HG03280 (cell line): ENCODE measurements around the gene ARHGAP29.

ENCODE experiments used
- ATAC-seq: cut with Tn5 transposase; IDR thresholded peaks from one replicate; pipeline ENCODE4 v1.9.1; 2021; ENCODE audit warnings: mild to moderate bottlenecking, moderate library complexity; ENCODE audit not compliant: unreplicated experiment

Gene ARHGAP29

DNA sequence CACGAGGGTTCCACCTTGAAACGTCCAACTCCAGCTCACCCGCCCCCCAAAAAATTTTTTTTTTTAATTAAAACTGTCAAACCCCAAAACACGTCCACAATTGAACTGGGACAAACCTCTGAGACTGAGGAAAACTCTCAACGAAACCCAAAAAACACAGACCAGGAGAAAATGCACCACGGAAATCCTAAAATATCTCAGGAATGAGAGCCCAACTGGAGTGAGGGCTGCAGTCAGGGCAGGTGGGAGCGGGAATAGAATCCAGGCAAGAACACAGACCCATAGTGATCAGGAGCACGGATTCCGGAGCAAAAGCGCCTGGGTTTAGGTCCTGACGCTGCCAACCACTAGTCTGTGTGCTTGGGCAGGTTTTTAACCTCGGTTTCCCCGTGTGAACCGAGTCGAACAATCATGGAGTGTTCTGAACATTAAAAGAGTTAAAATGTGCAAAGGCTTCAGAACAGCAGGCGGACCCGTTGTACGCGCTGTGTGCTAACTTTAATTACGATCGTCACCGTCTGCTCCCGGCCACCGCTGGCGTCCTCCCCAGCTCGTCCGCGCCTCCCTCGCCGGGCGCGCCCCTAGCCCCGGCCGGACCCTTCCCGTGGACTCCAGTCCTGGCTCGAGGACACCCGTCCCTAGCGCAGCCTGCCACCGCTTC, 624 bp downstream of the ARHGAP29 start:
- ATAC-seq: peak; percentile 23

DNA sequence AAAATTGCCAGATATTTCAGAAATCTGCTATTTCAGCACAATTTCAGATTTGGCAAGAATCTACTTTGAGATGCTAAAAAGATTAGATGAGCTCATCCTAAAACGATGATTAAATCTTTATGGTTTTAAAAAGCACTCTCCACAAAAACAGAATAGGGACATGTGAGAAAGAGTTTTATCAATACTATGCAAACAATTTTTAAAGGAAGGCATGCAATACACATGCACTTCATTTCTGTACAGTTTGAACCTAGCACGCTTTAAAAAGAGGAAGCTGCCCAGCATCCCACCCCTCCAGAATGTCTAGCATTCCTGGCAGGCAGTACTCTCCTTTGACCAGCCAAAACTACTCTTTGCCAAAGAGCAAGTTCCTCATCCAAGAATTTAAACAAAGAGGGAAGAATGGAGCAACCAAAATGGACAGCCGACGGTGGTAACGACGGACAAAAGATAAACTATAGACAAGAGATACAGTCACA, 1.3 kb downstream of the ARHGAP29 start:
- no peak for ATAC-seq

DNA sequence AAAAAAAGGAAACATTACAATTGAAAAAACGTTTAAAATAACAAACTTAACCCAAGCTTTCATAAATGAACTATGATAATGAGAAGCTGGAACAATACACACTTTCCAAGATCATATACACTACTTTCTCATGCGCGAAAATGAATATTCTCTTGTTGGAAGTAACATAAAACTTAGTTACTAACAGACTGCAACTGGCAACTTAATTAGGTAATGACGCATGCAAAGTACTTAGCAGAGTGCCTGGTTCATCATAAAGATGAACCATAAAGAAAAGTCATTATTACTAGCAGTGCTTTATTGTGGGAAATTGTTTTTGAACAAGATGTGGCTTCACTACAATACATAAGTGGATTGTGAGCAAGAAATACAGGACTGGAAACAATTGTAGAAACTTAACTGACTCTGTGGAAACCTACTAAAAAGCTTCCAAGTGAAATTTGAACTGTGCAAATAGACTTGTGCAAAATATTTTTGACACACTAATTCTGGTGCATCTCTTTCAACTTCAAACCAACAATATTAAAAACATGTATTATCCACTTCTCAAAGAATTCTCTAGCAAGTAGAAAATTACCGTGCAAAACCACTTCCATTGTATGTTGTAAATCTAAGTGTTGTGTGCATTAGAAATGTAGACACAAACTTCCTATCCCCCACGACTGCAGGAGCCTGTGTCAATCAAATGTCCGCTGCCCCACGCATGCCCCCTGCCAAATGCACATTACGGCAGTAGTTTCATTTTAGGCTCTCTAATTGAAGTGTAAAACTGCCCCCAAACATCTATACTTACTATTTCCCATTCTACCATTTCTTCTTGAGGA, 2.0 kb downstream of the ARHGAP29 start:
- no peak for ATAC-seq

DNA sequence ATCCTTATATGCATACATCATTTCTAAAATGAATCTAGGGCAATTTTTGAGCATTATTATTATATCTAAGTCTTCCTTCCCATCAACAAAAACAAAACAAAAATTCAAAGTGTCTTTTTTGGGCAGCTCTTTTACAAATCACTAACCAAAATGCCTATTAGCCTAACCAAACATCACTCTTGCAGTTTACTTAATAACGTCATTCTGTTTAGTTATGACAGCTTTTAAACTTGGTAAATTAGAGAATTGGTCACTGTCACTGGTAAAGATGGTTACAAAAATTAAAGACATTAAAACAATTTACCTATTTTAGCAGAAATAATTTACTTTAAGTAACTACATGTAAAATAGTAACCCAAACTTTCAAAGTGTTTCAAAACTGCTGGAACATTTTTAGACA, 2.8 kb downstream of the ARHGAP29 start:
- ATAC-seq: no peak

DNA sequence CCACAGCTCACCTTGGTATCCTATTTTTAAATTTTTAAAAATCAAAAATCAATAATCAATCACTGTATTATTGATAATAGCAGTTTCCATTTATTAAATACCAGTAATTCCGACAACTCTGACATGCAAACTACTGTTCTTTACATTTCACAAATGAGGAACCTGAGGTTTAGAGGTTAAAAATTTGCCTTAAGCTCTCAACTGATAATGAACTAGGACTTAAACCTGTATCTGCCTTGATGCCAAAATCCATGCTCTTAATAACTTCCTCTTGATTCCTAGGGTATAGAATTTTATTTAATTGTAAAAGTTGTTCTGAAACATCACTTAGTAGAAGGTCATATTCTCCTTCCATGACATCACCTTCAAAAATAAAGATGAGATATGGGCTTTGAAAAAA, 5.6 kb downstream of the ARHGAP29 start:
- ATAC-seq: no peak

DNA sequence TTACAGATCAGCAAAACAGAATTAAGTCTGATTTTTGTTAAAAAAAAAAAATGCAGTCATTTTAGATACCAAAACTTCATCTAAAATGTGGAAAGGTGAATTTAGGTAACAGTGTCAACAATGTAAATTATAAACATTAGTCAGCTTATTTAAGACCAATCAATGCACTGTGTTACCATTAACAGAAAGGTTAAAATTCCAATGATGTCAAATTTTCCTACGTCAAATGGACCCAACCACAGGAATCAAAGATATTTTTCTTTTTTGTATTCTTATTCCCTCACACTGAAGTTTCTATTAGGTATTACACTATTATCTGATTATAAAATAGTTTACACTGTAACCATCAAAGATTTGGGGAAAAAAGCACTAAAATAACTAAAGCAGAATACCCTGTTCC, 6.5 kb downstream of the ARHGAP29 start:
- ATAC-seq: no peak

DNA sequence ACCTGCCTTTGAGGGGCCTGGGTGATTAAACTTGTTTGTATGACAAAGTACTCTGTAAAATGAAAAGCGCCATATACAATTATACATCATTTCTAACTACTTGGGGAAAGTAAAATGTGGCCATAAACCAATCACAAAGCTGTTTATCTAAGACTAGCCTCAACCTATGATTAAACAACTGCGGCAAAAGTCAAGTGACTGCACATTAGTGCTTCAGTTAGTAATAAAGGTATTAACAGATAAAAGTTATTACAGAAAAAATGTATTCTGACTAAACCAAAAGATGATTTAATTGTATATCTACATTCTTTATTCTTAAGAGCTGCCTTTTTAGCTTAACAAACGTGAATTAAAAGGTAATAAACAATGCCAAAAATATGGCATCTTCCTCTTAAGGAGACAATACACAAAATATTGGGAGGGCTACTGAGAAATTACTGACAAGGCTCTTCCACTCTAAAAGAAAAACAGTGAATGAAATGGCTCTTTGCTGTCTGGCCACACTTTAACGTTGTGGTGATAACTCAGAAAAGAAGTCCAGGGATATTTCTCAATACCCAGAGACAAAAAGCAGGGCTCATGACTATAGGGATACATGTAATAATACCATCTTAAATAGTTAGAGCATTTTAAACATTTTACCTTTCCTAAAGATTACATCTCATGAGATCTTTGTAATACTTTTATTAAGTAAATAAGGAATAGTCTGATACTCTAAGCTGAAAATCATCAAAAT, 8.6 kb downstream of the ARHGAP29 start:
- no peak for ATAC-seq

DNA sequence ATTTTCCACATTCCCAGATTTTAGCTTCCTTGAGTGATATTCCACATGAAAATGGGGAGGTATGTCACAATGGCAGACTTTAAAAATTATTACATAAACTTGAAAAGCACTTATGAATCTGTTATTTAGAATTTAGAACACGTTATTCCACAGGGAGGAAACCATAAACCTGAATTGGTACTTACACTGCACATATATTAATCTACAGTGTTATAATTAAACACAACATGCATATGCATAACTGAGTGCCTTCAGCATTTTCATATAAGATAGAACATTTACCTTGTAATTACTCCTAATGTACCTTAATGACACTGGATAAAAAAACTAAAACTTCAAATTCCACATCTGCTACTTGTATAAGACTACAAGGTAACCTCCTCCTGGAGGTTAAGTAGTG, 9.8 kb downstream of the ARHGAP29 start:
- no peak for ATAC-seq

DNA sequence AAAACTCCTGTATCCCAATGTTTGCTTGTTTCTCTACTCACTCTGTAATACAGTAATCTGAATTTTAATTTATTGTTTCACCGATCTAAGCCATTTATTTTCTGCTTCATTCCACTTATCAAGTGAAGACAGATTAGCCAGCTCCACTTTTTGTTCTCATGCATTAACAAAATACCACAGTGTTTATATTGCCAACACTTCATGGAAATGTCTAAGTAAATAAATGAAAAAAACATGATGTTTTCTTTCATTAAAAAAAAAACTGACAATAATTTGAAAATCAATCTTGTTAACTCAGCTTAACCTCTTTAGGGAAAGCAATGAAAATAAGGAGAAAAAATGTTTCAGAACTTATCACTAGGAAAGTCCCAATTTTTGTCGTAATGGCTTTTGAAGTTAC, 11.5 kb downstream of the ARHGAP29 start:
- ATAC-seq: no peak

DNA sequence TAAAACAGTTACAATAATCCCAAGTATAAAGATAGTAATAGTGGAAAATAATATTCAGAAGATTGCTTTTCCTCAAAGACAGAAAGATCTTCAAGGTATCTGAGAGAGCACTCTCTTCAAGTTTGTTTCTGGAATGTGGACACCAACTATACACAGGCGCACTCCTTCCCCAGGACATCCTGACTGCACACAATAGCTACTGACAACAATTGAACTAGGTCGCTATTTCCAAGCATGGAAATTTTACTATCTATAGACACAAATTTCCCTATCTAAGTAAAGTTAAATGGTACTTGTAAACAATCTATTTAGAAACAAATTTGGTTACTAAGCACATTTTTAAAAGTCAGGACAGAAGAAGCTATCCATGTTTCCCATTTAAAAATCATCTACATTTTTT, 19.1 kb downstream of the ARHGAP29 start:
- no peak for ATAC-seq

DNA sequence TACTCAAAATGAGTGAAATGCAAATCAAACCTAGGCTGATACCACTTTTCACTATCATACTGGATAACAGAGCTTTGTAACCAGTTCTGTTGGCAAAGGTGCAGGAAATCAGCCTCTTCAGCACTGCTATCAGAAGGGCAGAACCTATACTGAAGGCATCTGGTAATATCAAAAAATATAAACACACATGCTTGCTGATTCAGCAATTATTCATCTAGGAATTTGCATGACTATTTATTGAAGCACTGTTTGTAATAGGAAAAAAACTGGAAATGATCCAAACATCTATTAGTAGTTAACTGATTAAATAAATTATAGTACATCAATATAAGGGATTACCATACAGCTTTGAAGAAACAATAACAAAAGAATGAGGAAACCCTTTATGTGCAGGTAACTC, 21.4 kb downstream of the ARHGAP29 start:
- ATAC-seq: no peak

DNA sequence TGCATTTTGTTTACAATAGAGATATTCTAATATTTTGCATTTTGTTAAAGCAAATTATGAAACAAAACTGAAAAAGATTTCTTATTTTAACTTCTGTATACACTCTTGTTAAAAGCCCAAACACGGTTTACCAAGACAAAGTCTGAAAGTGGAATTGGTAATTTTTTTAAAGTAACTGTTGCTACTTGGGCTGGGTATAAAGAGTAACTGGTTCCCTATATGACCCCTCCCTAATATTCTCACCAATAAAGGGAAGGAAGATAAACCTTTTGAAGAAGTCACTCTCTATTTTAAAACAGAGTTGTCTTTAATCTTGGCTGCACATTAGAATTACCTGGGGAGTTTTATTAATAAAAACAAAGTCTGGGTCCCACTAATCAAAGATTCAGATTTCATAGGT, 27.4 kb downstream of the ARHGAP29 start:
- no peak for ATAC-seq

DNA sequence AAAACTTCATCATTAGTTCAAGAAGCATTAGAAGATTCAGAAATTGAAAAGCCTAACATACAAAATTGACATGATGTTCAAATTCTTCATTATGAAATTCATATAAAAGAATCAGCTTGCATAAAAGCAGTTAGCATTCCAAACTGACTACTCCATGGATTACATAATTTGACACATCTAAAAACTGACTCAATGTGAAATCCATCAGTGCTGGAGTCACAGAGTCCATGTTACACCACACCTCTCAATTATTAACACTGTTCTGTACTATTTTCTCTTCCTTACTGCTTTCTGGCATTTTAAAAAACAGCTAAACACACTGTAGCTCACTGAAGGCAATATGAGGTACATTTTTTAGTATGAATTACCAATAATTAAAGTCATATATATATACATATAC, 28.0 kb downstream of the ARHGAP29 start:
- ATAC-seq: no peak

DNA sequence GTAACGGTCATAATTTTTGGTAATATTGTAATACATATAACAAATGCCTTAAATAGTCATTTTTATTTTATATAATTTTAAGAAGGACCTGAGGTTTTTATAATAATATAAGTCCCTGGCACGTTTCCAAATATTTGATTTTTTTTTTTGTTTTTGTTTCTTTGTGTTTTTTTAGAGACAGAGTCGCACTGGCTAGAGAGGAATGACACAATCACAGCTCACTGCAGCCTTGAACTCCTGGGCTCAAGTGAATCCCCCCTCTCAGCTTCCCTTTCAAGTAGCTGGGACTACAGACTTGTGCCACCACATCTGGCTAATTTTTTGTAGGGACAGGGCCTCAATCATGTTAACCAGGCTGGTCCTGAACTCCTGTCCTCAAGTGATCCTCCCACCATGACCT, 29.7 kb downstream of the ARHGAP29 start:
- no peak for ATAC-seq

DNA sequence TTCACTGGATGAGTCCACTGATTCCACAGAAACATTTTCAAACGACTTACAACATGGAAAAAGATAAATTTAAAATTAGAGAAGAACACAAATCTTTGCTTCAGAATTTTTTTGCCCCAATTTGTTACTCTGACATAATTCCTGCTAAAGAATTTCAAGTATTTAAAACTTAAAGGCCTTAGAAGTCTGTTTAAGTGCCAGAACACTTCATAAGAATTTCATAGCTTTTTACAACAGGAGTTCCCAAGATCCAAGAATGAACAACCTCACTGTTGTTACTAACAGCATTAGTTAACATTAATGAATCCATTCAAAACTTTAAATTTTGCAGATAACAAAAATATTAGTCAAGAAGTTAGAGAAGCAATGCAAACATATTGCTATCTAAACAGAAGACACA, 31.7 kb downstream of the ARHGAP29 start:
- no peak for ATAC-seq

DNA sequence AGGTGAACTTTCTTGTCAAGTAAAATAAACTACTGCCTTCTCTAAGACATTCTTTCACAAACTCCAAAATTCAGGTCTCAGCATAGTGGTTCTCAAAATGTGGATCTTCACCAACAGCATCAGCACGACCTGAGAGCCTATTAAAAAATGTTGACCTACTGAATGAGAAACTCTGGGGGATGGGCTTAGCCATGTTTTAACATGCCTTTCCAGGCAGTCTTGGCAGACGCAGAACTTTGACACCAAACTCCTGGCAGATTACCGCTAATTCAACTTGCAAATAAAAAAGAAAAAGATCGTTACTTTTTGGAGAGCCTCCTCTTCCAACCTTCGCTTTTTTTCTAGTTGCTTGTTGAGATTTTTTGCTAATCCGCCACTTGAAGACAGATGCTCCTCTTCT, 35.1 kb downstream of the ARHGAP29 start:
- ATAC-seq: no peak

DNA sequence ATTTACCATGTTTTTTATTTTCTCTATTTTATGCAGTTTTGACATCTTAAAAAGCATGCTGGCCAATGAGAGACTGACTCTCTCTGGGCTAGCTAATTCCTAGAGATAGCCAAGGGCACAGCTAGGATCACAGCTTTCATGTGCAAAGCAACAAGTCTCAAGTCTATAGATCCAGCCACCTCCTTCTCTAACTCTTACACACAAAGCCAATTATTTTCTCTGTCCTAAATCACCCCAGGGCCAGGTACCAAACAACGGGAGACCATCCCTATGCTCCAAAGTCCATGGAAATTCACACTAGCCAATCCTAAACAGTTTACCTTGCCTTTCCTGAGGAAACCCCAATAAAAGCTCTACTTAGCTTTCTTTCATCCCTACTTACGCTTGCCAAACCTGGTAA, 38.0 kb downstream of the ARHGAP29 start:
- no peak for ATAC-seq

DNA sequence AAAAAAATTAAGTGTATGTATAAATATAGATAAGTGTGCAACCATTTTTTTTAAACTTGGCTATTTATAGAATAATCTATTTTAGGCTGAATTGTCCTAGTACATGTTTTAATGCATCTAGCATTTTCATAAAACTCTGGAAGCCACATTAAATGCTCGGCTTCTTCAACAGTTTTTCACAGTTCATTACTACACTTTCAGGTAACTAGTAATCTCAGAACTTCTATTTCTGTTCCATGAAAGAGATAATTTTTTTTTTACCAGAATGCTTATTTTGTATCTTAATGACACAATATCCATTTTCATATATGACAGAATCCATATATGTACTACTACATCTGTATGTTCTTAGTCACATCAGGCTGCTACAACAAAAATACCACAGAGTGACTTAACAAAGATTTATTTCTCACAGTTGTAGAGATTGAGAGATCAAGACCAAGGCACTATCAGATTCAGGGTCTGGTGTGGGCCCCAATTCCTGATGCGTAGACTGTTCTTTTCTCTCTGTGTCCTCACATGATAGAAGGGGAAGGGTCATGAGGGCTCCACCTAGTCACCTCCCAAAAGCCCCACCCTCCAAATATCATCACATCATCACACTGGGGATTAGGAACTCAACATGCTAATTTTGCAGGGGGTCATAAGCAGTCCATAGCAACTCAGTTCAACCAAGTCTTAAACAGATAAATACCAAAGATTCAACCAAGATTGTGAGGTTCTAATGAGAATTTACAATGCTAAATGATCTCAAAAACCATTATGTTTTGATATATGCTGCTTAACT, 43.1 kb downstream of the ARHGAP29 start:
- no peak for ATAC-seq

DNA sequence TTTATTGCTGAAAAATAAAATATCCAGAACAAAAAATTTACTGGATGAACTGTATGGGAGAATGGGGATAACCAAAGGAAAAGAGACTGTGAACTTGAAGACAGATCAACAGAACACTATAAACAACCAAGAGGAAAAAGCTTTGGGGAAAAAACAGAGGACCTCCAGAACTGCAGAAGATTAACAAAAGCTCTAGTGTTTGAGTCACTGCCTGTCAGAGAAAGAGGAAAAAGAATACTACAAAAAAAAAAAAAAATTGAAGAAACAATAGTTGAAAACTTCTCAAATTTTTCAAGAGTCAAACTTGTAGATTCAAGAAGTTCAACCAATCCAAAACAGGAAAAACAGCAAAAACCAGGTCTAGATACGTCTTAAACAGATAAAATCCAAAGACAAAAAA, 44.3 kb downstream of the ARHGAP29 start:
- no peak for ATAC-seq

DNA sequence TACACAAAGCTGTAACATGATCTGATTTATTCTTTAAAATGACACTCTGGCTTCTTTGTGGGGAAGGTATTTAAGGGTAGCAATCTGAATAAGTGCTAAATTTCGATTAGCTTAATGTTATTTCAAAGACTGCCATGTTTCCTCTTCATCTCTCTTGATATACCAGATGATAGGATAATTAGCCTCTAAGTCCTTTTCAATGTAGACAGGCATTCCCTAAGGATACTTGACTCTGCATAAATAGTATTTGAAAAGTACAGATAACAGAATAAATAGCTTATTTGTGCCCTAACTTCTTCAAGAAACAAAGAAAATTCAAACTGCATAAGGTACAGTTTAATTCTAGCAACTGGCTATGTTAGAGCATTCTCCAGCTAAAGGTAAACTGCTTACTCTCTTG, 46.2 kb downstream of the ARHGAP29 start:
- ATAC-seq: no peak

DNA sequence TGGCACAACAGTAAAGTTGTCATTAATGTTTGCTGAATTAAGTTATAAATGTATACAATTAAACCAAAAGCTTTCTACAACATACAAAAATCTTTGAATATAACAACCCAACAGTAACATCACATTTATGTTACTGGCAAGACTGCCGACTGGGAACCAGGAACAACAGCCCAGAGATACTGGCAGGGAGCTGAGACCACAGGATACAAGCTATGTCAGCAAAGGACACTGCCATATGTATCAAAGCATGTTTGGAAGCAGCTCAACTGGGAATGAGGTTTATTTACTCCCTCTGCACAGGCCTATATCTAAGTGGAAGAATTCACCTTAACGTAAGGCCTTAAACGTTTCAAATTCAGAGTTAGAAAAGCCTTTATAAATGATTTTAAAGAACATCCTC, 50.4 kb downstream of the ARHGAP29 start:
- no peak for ATAC-seq
